GM18526 (cell line): ENCODE data around the gene PRKN.

ENCODE experiments used
- POLR2A ChIP-seq: IDR thresholded peaks from 3 replicates; pipeline ENCODE4 v1.6.1; 2011; ENCODE audit not compliant: insufficient read length; ENCODE audit errors: extremely low read depth

Gene PRKN

DNA sequence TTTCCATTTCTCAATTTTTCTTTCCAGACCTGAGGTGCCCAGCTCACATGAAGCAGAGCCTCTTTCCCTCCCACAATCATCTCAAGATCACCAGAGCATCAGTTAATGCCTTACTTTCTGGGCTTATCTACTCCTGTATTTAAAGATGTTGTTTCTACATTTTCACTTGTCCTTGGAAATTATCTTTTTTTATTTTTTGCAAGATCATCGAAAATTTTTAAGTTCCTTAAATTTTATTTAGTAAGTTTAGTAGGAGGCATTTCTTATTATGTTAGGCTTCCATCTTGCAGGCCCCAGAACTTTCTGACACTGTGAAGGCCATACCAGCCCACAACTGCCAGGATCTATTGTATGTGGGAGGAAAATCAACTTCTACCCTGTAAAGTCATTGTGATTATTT is 466.0 kb downstream of the PRKN start:
- no peak for TF ChIP-seq POLR2A

DNA sequence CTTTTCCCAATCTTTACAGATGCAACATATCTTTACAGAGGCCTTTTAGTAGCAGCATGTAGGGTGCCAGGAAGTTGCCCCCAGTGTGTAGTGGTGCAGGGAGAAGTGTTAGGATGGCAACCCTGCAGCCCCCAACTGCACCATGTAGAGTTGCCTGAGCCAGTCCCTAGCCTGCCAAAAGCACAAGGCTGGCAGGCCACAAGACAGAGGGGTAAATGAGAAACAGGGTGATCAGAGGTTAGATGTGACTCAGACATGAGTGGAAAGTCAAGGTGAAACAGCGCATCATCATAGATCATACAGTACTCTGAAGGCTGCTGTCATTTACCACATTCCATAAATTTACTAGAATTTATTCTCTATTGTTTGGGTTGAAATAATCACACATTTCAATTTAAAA is 467.5 kb downstream of the PRKN start:
- no peak for TF ChIP-seq POLR2A

- TF ChIP-seq POLR2A, result no peak
These were observed 468.9 kb downstream of the PRKN start for GRCh38 chr6:162258647-162259046.

DNA sequence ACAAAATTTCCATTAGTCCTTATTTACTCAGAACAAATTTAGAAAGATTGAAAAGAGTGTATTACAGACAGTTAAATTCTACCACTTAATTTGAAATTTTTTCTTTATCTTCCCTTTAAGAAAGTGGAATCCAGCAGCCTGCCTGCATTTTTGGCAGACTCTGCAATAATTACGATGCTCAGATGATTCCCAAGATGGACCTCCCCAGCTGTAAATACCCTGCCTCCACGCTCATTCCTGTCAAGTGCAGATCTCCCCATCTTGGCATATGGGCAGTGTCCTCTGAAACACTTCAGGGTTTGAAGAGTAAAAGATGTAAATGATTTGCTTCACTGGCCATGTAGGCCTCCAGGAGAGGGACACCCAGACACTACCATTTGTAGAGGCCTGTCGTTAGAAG is 471.2 kb downstream of the PRKN start:
- no peak for TF ChIP-seq POLR2A

- no peak for TF ChIP-seq POLR2A
These were observed 476.3 kb downstream of the PRKN start for GRCh38 chr6:162251257-162251656.

DNA sequence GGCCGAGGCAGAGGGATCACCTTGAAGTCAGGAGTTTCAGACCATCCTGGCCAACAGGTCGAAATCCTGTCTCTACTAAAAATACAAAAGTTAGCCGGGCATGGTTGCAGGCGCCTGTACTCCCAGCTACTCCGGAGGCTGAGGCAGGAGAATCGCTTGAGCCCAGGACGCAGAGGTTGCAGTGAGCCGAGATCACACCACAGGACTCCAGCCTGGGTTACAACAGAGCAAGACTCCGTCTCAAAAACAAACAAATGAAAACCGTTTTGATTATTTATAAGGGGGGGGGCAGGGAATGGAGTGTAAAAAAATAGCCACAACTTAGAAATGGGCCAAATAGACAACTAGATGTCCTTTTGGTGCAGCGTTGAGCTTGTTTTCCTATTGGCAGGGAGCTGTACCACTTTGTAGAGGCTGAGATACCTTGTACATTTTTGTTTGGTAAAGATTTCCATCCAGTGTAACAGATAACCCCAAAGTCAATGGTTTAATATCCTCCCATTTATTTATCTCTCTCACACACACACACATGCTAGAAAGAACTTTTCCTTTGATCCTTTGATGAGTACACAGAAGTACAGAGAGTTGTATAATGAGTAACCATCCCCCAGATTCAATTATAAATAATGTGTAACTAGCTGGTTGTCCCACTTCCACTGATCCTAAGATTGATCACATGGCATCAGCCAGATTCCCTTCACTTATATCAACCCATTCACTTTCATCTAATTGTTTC is 477.5 kb downstream of the PRKN start:
- TF ChIP-seq POLR2A, result no peak

DNA sequence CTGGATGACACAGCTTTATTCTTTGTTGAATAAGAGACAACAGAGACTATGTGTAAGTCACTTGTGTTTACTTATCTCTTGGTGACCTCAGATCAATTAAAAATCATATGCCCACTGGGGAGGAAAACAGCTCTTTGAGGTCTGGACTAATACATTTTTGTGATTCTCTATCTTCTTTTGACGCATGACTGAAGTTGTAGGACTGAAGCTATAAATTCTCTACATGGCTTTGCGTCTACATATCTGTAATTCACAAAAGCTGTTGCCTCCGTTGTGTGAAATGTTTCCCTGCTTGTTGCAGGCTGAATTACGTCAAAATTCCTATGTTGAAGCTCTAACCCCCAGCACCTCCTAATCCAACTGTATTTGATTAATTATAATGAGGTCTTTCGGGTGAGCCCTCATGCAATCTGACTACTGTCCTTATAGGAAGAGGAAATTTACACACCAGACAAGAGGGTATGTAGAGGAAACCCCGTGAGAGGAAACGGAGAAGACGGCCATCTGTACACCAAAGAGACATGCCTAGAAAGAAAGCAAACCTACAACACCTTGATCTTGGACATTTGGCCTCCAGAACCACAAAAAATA is 481.6 kb downstream of the PRKN start:
- TF ChIP-seq POLR2A, result no peak

DNA sequence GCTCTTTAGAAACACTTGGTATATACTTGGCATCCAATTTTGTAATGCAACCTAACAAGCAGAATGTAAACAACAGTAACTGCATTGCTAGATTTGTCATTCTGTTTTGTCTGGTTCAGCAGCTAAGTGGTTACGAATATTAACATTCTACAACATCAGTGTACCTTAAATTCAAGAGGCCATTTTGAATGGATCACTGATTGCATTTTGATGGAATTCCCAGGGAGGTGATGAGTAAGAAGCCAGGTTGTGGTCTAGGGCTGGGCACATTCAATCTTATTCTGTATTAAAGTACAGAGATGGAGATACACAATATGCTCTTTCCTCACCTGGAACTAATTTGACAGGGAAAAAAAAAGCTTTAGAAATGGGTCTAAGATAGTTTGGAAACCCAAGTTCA is 483.5 kb downstream of the PRKN start:
- TF ChIP-seq POLR2A, result no peak

DNA sequence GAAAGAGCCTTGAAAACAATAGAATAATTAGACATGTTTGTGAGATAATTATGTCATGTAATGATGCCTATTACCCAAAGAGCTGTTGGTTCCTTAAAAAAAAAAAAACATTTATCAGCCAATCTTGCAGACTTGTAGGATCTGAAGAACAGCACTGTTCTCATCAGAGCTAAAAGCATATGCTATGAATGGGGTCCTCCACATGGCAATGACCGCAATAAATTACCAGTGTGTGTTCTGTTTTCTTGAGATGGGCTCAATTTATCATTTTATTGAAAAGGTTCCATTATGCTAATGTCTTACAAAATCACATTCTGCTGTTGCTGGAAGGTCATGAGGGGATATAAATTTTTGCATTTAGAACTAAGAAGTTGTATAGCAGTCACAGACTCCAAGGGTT is 484.7 kb downstream of the PRKN start:
- no peak for TF ChIP-seq POLR2A

GRCh38 chr6:162239330-162239729 is 488.2 kb downstream of the PRKN start:
- no peak for TF ChIP-seq POLR2A

DNA sequence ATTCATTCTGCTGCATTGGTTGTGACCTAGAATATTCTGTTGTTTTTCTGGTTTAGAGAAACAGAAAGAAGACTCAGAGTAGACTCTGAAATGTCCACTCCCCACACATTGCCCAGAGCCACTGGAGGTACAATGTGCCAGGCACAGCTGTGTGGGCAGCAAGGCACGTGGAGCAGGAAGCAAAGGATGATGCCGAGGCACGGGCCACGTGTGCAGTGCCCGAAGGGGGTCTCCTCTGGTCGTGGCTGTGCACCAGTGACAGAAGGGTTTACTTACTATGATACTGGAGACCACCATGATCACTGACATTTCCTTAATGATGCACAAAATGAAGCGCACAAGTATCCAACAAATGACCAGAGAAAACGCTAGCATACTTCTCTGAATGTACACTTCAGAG is 488.9 kb downstream of the PRKN start:
- no peak for TF ChIP-seq POLR2A

- no peak for TF ChIP-seq POLR2A
These were observed 490.2 kb downstream of the PRKN start for GRCh38 chr6:162237331-162237730.

GRCh38 chr6:162234631-162235030 is 492.9 kb downstream of the PRKN start:
- no peak for TF ChIP-seq POLR2A

DNA sequence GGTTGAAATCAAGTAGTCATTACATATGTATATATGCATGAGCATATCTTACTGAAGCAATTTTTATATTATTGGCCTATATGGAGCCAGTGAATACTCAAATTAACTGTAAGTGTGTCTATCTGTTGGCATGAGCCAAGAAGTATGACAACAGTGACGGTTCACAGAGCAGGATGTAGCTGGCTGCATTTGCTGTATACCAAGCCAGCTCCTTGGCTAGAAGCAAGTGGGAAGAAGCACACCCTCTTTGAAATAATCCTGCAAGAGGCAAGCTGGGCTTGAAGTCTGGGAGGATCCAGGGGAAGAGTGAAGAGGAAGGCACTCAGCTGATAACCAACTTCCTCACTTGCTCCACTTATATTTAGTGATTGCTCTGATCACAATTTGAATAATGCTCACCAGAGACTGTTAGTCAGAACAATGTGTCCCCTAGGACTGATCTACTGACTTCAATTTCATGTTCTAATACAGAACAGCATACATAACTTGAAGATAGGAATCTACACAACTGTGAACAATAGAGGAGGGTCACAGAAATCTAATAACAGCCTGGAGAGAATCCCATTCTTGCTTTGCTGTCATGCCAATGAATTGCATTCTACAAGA is 497.3 kb downstream of the PRKN start:
- no peak for TF ChIP-seq POLR2A

GRCh38 chr6:162229093-162229492 is 498.5 kb downstream of the PRKN start:
- TF ChIP-seq POLR2A, result no peak

GRCh38 chr6:162226803-162227202 is 500.8 kb downstream of the PRKN start:
- TF ChIP-seq POLR2A, result no peak

GRCh38 chr6:162222521-162222920 is 505.0 kb downstream of the PRKN start:
- TF ChIP-seq POLR2A, result no peak
